Dendritic cell treated with granulocyte-macrophage colony-stimulating factor and Interleukin-4, amounts not matched to agents 40 ng/mL and 50 ng/mL, for 4 days (primary cell): Measurements from ENCODE around the gene THBS4.

Source experiments
- H3K27ac Mint-ChIP-seq: one replicate; pipeline ENCODE4 v1.8.0; 2022; ENCODE audit warnings: mild to moderate bottlenecking, mixed read lengths
- H3K27me3 Mint-ChIP-seq: one replicate; pipeline ENCODE4 v1.8.0; 2022; ENCODE audit warnings: mild to moderate bottlenecking, mixed read lengths
- H3K36me3 Mint-ChIP-seq: one replicate; pipeline ENCODE4 v1.8.0; 2022; ENCODE audit warnings: low read depth, mixed read lengths
- H3K4me1 Mint-ChIP-seq: one replicate; pipeline ENCODE4 v1.8.0; 2022; ENCODE audit warnings: low read depth, mixed read lengths
- H3K4me3 Mint-ChIP-seq: one replicate; pipeline ENCODE4 v1.8.0; 2022; ENCODE audit warnings: mild to moderate bottlenecking, moderate library complexity, mixed read lengths
- H3K9me3 Mint-ChIP-seq: one replicate; pipeline ENCODE4 v1.8.0; 2022; ENCODE audit warnings: mixed read lengths
- intact Hi-C: fragments of 100-400 bp; cut with micrococcal nuclease; formaldehyde crosslinking; loops from one replicate; pipeline ENCODE4 v1.15.0; 2022

THBS4 gene

DNA sequence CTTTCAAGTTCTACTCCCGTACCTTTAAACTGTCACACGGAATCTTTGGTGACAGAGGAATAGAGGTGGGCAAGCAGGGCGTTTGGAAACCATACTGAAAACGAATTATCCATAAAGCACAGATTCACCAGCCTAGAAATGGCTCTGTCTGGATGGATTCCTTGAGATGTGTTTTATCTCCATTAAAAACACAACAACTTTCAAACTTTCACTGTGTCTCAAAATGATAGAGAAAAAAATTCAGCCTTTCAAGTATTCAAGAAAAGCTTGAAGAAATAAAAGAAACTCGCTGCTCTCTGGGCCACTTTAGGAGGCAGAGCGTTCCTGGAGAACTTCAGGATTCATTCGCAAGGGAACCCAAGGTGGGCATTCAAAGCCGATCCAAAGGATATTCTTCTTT, 589 bp upstream of the THBS4 start:
- H3K4me3 Mint-ChIP-seq = no peak overlapping the region

DNA sequence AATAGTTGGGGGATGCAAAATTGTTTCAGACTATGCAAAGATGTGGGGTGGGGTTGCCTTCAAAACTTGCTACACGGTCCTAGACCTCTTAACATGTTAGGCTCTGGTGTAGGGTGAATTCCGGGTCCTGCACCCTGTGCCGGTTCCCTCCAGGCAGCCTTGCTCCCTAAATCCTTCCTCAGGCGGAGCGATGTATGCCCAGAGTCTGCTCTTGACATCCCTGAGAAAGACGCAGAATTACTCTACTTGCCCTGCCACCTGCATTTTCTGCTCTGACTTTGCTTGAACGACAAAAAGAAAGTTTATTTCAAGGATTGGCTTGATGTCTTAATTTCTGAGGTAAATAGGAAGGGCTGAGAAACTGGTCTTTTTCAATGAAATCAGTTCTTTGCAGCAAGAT, 691 bp downstream of the THBS4 start:
- Mint-ChIP-seq H3K27ac (no peak overlapping the region), H3K4me3 (no peak overlapping the region), H3K4me1 (peaks cover 6% of the 10 kb centered on the region), H3K27me3 (peaks cover 44% of the 10 kb centered on the region), H3K36me3 (no peaks in the 10 kb centered on the region), H3K9me3 (no peaks in the 10 kb centered on the region)
- intact Hi-C loops = no loop called here

More for the DNA sequence above, 589 bp upstream of the THBS4 start:
- Mint-ChIP-seq H3K4me1 (peaks cover 6% of the 10 kb centered on the region), H3K27ac (no peak overlapping the region), H3K27me3 (peaks cover 42% of the 10 kb centered on the region), H3K36me3 (no peaks in the 10 kb centered on the region), H3K9me3 (no peaks in the 10 kb centered on the region)
- intact Hi-C loops = no loop called here

DNA sequence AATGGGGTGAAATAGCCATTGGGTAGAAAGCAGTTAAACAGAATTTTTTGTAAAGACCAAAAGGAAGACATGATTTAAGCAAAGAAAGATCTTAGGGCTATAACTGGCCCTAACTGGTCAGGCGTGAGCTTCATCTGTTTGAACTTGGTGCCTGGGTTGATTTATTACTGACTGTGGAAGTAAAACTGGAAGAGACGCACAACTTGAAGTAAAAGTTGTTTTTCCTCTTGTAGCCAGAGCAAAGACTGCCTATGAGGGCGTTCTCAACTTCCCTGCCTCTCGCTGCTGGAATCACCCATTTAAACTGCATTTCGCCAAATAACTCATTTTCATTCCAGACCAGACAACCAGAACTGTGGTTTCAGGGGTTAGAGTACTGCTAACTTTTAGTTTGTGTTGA, 1.5 kb downstream of the THBS4 start:
- Mint-ChIP-seq H3K4me3 (no peak overlapping the region), H3K4me1 (peaks cover 6% of the 10 kb centered on the region), H3K9me3 (no peaks in the 10 kb centered on the region), H3K36me3 (no peaks in the 10 kb centered on the region), H3K27ac (no peak overlapping the region), H3K27me3 (peaks cover 42% of the 10 kb centered on the region)
- intact Hi-C loops = no loop called here

DNA sequence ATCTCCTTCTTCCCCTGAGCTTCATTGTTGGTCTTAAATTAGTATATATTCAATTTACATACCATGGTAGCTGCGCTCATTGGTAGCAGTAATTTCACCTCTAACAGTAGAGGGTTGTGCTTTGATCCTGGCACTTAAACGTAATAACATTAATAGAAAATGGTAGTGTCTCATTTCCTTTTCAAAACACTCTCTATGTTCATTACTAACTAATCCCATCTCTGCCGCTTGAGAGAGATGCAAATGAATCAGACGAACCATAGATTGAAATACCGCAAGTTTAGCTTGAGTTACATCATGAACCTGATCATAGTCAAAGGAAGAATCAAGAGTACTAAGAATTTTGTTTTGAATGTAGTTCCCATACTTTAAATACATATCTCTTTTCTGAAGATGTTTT, 2.2 kb downstream of the THBS4 start:
- peaks cover 42% of the 10 kb centered on the region for H3K27me3 Mint-ChIP-seq
- intact Hi-C loops = no loop called here
- H3K9me3 Mint-ChIP-seq = no peaks in the 10 kb centered on the region
- H3K27ac Mint-ChIP-seq = no peak overlapping the region
- H3K4me1 Mint-ChIP-seq = peaks cover 6% of the 10 kb centered on the region
- H3K36me3 Mint-ChIP-seq = no peaks in the 10 kb centered on the region
- no peak overlapping the region for H3K4me3 Mint-ChIP-seq

DNA sequence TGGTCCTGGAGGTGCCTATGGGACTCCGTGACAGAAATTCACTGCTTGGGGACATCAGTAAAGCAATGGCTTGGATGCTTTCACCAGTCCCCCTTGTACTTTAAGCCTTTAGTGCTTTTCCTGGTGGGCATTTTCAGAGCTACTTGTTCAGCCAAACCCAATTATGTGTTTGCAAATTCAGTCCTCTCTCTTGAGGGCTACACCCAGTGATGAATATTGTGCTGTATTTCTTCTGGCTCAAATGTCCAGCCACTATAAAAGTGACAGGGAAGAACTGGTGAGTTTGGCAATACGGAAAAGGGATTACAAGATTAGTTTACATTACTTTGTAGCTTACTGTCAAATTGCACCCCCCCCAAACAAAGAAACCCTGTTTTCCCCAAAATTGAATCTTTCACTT, 4.5 kb downstream of the THBS4 start:
- Mint-ChIP-seq H3K9me3 (no peaks in the 10 kb centered on the region), H3K4me3 (no peak overlapping the region), H3K36me3 (no peaks in the 10 kb centered on the region), H3K27ac (no peak overlapping the region), H3K4me1 (peaks cover 6% of the 10 kb centered on the region), H3K27me3 (peaks cover 26% of the 10 kb centered on the region)
- intact Hi-C loops = no loop called here

DNA sequence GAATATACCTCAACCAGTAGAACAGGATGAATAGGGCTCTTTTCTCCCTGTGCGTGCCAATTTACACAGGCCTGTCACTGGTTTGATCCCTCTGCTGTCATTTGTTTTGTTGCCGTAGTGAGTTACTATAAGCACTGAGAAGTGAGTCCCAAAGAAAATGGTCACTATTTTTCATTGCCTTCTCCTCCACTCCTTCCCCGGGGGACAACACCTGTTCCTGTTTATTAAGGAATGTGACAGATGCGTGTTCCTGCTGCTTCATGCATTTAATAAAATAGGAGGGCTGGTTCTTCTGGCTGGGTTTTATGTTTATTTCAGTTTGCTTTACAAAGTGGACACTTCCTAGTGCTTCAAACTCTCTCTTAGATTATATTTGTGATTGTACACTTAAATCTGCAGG, 6.4 kb downstream of the THBS4 start:
- H3K9me3 Mint-ChIP-seq = no peaks in the 10 kb centered on the region
- no peaks in the 10 kb centered on the region for H3K36me3 Mint-ChIP-seq
- no peak overlapping the region for H3K4me3 Mint-ChIP-seq
- H3K4me1 Mint-ChIP-seq = no peaks in the 10 kb centered on the region
- peaks cover 11% of the 10 kb centered on the region for H3K27me3 Mint-ChIP-seq
- intact Hi-C loops = no loop called here
- H3K27ac Mint-ChIP-seq = no peak overlapping the region

DNA sequence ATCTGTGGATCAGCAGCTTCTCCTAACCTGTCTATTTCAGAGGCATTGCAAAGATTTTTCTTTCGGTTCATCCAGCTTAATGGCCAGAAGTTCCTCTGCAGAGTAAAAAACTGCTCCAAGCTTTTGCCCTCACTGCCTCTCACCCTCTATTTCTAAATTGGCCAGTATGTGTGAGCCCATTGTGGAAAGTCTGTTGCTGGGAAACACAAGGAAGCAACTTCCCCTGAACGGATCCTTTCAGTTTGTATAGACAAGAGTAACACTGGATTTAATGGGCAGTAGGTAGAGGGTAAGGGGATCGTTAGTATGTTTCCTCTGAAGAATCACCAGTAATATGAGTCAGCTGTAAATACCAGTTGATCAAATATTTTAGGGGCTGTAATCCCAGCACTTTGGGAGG, 7.2 kb downstream of the THBS4 start:
- H3K9me3 Mint-ChIP-seq = no peaks in the 10 kb centered on the region
- H3K27ac Mint-ChIP-seq = no peak overlapping the region

DNA sequence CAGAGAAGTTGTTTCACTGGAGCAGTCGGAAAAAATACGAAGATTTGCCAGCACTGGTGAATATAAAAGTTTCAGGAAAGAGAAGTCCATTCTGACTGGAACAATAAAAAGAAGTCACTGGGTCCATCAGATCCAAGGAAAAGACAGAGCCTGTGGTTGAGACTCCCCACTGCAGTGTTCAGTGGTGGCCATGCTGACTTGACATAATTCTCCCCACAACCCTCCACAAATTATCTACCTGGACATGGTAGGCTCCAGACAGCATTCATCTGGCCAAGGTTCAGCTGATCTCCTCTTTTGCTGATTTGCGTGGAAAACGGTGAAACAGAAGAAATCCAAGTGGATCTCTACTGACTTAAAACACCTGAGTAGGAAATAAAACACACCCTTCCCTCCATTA, 8.0 kb downstream of the THBS4 start:
- no peaks in the 10 kb centered on the region for H3K9me3 Mint-ChIP-seq
- no peak overlapping the region for H3K27ac Mint-ChIP-seq
- no peaks in the 10 kb centered on the region for H3K36me3 Mint-ChIP-seq
- peaks cover 7% of the 10 kb centered on the region for H3K27me3 Mint-ChIP-seq
- no peak overlapping the region for H3K4me3 Mint-ChIP-seq
- intact Hi-C loops = no loop called here
- no peaks in the 10 kb centered on the region for H3K4me1 Mint-ChIP-seq

More for the DNA sequence above, 7.2 kb downstream of the THBS4 start:
- intact Hi-C loops = no loop called here
- Mint-ChIP-seq H3K4me3 (no peak overlapping the region), H3K27me3 (peaks cover 7% of the 10 kb centered on the region), H3K4me1 (no peaks in the 10 kb centered on the region), H3K36me3 (no peaks in the 10 kb centered on the region)

DNA sequence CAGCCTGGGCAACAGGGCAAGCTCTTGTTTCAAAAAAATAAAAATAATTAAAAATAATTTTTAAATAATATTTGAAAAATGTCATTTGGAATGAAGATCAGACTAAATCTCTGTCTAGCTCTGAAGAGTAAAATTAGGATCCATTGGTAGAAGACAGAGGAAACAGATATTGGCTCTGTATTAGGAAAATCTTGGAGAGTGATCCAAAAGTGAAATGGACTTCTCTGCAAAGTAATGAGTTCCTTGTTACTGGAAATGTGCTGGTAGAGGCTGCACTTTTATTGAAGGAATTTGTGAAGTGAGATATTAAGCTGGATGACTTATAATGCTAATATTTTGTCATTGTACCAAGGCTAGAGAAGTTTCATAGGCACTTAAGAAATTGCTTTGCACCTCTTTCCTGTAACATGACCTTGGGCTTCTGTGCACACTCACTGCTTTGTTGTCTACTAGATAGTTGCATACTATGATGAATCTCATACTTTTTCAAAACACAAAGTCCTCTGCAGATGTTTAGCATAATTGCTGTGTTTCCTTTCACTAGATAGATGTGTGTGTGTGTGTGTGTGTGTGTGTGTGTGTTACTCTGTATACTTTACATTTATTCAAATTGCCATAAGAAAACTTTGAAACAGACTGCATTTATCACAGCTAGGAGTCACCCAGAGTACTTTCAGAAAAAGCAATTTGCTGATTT, 13.1 kb downstream of the THBS4 start:
- no peak overlapping the region for H3K27ac Mint-ChIP-seq
- no peak overlapping the region for H3K4me3 Mint-ChIP-seq
- H3K27me3 Mint-ChIP-seq = no peaks in the 10 kb centered on the region
- intact Hi-C loops = no loop called here
- no peaks in the 10 kb centered on the region for H3K4me1 Mint-ChIP-seq
- H3K36me3 Mint-ChIP-seq = no peaks in the 10 kb centered on the region
- H3K9me3 Mint-ChIP-seq = no peaks in the 10 kb centered on the region

DNA sequence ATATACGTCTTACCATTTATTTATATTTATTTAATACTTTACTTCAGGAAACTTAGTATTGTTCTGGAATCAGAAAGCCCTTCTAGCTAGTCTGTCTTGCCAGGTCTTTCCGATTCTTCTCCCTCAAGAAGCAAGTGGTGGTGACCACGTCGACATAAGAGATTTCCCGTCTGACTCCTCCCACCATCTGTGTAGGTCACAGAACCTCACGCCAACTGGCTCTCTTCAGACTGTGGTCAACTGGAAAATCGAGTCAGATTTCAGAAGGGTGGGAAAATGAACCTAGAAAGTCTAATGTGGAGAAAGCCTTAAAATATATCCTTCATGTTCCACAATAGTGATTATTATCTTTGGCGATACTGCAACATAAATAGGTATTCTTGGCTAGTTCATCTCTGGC, 17.3 kb downstream of the THBS4 start:
- intact Hi-C loops = no loop called here

DNA sequence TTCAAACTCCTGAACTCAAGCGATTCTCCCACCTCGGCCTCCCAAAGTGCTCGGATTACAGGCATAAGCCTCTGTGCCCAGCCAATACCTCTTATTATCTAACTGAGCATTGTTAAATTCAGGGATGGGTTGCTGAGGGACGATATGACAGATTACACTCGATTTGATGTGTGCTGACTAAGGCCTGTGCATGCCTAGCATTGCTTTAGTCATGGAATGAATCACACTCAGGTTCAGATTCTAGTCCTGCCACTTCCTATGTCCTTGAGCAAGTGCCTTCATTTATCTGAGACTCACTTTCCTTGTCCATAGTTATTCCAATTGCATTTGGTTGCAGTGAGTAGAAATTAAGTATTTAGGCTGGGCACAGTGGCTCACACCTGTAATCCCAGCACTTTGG, 19.5 kb downstream of the THBS4 start:
- Mint-ChIP-seq H3K27me3 (no peaks in the 10 kb centered on the region), H3K27ac (no peak overlapping the region), H3K36me3 (no peaks in the 10 kb centered on the region), H3K4me1 (no peaks in the 10 kb centered on the region), H3K9me3 (no peaks in the 10 kb centered on the region), H3K4me3 (no peak overlapping the region)
- intact Hi-C loops = no loop called here

More for the DNA sequence above, 17.3 kb downstream of the THBS4 start:
- H3K9me3 Mint-ChIP-seq = no peaks in the 10 kb centered on the region
- no peak overlapping the region for H3K4me3 Mint-ChIP-seq
- no peaks in the 10 kb centered on the region for H3K27me3 Mint-ChIP-seq
- H3K27ac Mint-ChIP-seq = no peak overlapping the region
- H3K4me1 Mint-ChIP-seq = no peaks in the 10 kb centered on the region
- no peaks in the 10 kb centered on the region for H3K36me3 Mint-ChIP-seq

DNA sequence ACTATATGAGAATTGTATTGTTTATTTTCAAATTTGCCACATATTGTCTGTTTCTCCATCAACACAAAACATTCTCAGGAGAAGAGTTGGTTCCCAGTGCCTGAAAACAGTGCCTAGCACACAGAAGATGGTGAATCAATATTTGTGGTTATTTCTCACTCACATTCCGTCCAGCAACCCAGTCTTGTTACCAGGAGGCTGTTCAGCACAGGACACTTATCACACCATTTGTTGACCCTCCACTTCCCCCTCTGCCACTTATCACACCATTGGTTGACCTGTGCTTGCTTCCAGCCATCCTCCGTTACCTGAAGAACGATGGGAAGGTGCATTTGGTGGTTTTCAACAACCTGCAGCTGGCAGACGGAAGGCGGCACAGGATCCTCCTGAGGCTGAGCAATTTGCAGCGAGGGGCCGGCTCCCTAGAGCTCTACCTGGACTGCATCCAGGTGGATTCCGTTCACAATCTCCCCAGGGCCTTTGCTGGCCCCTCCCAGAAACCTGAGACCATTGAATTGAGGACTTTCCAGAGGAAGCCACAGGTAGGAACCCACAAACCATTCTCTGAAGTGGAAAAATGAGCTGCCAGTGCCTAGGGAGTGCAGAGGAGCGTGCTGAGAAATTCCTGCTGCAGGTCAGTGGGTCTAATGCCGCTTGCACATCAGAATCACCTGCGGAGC, 20.5 kb downstream of the THBS4 start:
- Mint-ChIP-seq H3K4me1 (no peaks in the 10 kb centered on the region), H3K4me3 (no peak overlapping the region), H3K27ac (no peak overlapping the region), H3K36me3 (no peaks in the 10 kb centered on the region), H3K9me3 (no peaks in the 10 kb centered on the region), H3K27me3 (no peaks in the 10 kb centered on the region)
- intact Hi-C loops = no loop called here

DNA sequence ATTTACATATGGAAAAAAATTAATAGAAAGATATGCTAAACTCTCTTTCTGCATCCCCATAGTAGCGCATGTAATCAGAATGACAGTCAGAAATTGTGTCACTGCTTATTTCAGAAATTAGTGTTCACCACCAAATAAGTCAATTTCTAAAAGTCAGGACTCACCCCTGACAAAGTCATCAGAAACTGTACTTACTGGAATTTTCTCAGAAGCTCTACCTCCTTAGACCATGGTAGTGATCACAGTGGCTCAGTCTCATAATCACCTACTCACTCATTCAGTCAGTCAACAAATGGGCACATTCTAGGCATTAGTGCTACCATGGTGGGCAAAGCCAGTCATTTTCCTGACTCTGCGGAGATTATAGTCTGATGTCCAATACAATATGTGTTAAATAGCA, 22.0 kb downstream of the THBS4 start:
- Mint-ChIP-seq H3K4me1 (no peaks in the 10 kb centered on the region), H3K27me3 (no peaks in the 10 kb centered on the region), H3K36me3 (no peaks in the 10 kb centered on the region), H3K9me3 (no peaks in the 10 kb centered on the region), H3K27ac (no peak overlapping the region), H3K4me3 (no peak overlapping the region)
- intact Hi-C loops = no loop called here

DNA sequence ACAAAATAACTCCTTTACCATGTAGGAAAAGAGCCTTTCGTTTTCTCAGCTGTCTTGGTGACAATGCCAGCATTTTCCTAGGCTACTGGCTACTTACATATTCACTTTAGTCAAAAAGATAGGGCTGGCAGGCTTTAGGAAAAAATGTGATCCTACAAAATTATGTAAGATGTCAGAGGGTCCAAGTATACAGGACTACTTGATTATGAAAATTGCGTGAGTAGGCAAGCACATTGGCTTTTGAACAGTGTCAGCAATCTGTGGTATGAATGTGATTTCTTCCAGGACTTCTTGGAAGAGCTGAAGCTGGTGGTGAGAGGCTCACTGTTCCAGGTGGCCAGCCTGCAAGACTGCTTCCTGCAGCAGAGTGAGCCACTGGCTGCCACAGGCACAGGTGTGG, 22.8 kb downstream of the THBS4 start:
- no peaks in the 10 kb centered on the region for H3K4me1 Mint-ChIP-seq
- H3K36me3 Mint-ChIP-seq = no peaks in the 10 kb centered on the region
- no peak overlapping the region for H3K4me3 Mint-ChIP-seq
- no peaks in the 10 kb centered on the region for H3K9me3 Mint-ChIP-seq
- H3K27ac Mint-ChIP-seq = no peak overlapping the region
- intact Hi-C loops = no loop called here
- no peaks in the 10 kb centered on the region for H3K27me3 Mint-ChIP-seq
